Erythroblast (primary cell): ENCODE data around the gene ACSL6.

Experiments used
- GATA1 ChIP-seq: IDR thresholded peaks from 2 replicates; pipeline ENCODE4 v1.6.1; 2011; ENCODE audit warnings: low read depth, mild to moderate bottlenecking, control low read depth, low read length, moderate library complexity
- POLR2A ChIP-seq: IDR thresholded peaks from 2 replicates; pipeline ENCODE4 v1.6.1; 2011; ENCODE audit warnings: mild to moderate bottlenecking, low read length

- TF ChIP-seq POLR2A (no peak), GATA1 (no peak)
Measured at GRCh38 chr5:132016721-132017250, 5.3 kb upstream of the ACSL6 start.
